Left renal pelvis (tissue), 4 donors: ENCODE results near the gene ABHD4. TPM values are rescaled to one million over a fixed set of nuclear protein-coding genes. Genes with fewer than 3 reads are reported as not detected.
"Not testable (repeated sequence)": the region's sequence is repeated elsewhere in the genome, so short reads cannot be mapped to it uniquely, and the experiment has no call there.

Source experiments
- DNase-seq, 4 donors: peaks; one replicate each; pipeline ENCODE4 v3.0.0-alpha.2; 2013; ENCODE audit warnings: low read depth in 4 of 4, low spot score in 3 of 4
- polyA plus RNA-seq, 4 donors: library from polyadenylated mRNA; unstranded; fragments of 120-200 nt; gene quantifications; one replicate each; pipeline ENCODE4 v1.2.1, GENCODE V29; 2013; ENCODE audit not compliant: insufficient read length in 4 of 4

ABHD4 gene
- polyA plus RNA-seq, 4 donors, result 30.1 to 48.4 (median 46.6) TPM

DNA sequence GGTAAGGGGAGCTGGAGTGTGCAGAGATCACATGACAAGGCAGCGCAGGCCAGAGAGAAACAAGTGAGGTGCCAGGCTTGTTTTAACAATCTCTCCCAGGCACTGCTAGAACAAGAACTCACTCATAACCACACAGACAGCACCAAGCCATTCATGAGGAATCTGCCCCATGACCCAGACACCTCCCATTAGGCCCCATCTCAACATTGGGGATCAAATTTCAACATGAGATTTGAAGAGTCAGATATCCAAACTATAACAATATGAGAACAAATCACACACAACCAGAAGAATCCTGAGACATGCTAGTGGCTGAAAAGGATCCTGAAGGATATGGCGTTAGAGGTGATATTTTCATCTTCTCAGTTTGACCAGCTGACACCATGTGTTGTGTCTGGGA, 24.2 kb downstream of the ABHD4 start:
- DNase-seq, result no peak

DNA sequence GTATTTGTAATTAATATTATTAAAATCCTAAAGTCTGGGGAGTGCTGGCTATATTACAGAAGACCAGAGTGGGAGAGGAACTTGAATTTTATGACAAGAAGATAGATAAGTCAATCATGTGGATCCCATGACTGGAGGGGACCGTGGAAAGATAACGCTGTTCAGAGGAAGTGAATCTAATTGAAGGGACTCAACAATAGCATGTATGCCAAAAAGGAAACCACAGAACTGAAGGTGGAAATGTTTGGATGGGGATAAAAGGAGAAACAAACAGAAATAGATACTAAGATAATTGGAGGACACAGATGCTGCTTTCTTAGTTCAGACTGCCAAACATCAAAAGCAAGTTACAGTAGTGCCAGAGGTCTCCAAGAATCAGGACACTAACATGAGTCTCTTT, 24.9 kb downstream of the ABHD4 start:
- no peak for DNase-seq

DNA sequence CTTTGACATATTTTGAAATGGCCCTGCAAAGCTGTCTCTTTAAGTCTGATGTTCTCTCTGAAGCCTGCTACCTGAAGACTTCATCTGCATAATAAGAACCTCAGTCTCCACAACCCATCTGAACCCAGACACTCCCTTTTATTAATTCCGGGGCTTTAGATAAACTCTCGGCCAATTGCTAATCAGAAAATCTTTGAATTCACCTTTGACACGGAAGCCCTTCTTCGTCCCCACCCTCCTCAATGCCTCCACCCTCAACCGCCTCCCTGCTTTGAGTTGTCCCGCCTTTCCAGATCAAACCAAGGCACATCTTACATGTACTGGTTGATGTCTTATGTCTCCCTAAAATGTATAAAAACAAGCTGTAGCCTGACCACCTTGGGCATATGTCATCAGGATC, 28.5 kb downstream of the ABHD4 start:
- DNase-seq, result no peak

DNA sequence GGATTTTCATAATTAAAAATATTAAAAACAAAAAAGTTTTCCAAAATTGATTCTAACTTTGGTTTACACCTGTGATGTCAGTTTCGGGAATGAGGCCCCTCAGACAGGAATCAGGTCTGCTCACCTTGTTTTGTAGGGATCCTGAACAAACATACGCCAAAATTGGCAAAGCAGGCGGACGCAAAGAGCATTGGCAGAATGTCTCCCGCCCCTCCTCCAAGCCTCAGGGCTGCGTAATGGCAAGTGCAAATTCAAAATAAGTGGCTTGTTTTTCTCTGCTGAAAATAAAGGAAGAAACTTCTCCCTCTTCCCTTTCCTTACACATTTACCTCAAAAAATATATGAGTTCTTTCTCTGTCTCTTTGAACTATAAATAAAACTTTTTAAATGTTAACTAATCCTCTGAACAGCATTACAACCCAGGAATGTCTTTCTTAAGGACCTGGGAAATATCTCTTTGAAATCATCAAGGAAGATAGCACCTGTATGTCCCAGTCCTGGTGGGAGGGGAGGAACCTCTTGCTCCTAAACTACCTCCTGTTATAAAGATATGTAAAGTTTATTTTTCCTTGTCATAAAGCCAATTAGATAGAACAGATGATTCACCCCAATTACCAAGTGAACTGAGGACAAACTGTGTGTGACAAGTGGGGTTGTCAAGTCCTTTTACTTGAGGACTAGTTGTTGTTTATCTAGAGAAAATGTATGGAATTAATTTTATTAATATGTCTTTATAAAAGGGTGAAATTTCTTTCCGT, 29.6 kb downstream of the ABHD4 start:
- DNase-seq, result no peak

DNA sequence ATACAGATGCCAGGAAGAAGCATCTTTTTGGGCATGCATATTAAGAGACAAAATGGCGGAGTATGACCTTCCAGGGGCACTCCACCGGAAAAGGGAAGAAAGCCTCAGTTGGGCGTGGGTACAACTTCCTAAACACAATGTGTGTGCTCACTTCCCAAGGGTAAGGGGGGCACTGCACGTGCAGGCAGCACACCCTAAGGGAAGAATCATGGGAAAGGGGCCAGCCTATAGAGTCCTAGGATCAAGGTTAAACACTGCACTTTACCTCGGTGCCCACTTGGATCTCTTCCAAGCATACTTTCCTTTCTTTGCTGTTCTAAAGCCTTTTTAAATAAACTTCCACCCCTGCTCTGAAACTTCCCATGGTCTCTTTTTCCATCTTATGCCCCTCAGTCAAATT, 31.3 kb downstream of the ABHD4 start:
- DNase-seq, result no peak

DNA sequence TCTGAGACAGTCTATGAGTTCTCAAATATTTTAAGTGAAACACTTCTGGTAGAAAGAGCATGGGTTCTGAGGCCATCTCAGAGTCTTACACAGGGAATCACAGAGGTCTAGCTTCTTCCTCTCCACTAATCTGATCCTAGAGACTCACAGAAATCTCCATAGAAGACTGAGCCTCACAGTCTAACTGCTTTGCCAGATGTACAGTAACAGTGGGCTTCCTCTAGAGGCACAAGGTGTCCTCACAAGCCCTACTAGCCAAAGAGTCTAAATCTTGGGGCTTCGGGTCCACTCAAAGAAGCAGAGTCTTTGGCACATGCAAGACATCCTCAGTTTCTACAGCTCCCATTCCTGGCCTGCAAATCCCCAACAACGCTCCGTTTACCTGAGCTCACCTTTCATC, 32.0 kb downstream of the ABHD4 start:
- DNase-seq, result no peak

DNA sequence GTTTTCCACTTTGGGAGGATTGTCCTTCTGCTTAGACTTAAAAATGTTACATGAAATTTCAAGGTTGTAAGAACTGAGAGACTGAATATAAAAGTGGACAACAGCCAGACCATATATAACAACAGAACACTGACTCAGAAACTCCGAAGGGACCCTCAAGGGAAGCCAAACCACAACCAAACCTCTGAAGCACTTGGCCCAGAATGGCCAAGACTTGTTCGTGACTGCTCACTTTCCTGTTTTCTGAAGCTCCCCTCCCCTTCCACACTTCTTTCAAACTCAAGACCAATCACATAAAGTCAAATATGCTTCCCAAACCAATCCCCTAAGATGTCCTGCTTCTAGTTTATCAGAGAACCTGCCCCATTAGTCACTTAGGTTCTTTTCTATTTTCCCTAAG, 32.4 kb downstream of the ABHD4 start:
- no peak for DNase-seq

DNA sequence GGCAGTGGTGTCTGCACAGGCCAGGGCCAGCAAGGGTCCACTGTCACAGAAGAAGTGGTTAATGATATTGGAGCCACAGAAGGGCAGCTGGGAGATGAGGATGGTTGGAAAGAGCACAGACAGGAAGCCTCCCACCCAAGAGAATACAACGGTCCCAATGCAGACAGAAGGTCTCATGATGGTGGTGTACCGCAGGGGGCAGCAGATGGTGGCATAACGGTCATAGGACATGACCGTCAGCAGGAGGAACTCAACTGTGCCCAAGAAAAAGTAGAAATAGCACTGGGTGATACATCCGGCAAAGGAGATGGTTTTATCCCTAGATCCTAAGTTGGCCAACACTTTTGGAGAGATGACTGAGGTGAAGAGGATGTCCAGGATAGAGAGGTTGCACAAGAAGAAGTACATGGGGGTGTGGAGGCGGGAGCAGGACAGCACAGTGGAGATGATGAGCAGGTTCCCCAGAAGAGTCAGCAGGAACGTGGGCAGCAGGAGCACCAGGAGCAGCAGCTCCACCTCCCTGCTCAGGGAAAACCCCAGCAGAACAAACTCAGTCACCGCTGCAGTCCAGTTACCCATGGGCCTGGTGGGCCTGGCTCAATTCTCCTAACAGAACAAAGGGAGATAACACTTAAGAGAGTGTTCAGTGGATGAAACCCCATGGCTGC, 36.3 kb downstream of the ABHD4 start:
- DNase-seq, result no peak

DNA sequence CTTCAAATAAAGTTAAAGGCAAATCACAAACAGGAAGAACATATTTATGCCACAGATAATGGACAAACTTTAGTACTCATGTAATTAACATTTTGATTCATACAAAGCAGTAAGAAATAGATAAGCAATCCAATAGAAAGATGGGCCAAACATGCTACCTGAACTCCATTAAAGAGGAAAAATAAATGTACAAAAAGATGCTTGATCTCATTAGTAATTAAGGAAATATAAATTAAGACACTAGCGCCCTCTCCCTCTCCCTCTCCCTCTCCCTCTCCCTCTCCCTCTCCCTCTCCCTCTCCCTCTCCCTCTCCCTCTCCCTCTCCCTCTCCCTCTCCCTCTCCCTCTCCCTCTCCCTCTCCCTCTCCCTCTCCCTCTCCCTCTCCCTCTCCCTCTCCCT, 37.9 kb downstream of the ABHD4 start:
- DNase-seq, result not testable (repeated sequence)

DNA sequence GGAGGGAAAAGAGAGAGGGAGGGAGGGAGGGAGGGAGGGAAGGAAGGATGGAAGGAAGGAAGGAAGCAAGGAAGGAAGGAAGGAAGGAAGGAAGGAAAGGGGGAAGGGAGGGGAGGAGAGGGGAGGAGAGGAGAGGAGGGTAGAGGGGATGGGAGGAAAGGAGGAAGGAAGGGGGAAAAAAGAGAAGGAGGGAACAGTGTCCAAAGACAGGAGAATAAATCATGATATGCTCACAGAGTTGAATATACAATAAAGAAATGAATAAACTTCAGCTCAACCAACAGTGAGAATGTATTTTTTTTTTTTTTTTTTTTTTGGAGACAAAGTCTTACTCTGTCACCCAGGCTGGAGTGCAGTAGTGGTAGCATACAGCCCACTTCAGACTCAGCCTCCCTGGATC, 42.1 kb downstream of the ABHD4 start:
- DNase-seq, result no peak

DNA sequence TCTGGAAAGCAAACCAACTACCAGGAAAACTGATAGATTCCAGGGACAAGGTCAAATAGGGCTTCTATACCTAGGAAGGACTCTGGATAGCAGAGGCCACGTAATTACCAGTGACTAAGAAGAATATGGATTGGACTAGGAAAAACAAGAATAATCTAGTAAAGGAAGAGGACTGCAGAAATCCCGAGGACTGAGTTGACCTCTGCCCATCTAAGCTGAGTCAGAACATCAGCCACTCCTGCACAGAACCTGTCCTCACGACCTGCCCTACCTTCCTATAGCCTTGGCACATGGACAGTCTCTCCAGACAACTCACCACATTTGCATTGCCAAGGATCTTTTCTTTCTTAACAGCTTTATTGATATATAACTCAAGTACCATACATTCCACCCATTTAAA, 43.7 kb downstream of the ABHD4 start:
- DNase-seq, result no peak

DNA sequence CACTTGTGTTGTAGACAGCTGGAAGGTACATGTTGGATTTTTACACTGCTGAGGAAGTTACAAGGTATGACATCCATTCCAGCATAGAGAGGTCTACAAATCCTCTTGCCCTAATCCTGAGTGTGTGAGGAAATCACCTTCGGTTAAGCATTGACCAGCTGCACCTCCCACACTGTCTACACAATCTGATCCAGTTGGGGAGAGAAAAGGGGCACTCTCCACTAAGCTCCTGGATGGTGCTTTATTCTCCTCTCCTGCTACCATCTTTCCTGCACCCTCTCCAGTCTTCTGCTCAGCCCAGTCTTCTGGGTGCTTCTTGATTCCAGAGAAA, 46.2 kb downstream of the ABHD4 start, which contains the start of gene OR6J1:
TSS of gene OR6J1 (minus strand) at position 48 of the 331 bp plus-strand sequence. CDS start 9,541 bp downstream, outside the sequence.
- DNase-seq, result no peak

DNA sequence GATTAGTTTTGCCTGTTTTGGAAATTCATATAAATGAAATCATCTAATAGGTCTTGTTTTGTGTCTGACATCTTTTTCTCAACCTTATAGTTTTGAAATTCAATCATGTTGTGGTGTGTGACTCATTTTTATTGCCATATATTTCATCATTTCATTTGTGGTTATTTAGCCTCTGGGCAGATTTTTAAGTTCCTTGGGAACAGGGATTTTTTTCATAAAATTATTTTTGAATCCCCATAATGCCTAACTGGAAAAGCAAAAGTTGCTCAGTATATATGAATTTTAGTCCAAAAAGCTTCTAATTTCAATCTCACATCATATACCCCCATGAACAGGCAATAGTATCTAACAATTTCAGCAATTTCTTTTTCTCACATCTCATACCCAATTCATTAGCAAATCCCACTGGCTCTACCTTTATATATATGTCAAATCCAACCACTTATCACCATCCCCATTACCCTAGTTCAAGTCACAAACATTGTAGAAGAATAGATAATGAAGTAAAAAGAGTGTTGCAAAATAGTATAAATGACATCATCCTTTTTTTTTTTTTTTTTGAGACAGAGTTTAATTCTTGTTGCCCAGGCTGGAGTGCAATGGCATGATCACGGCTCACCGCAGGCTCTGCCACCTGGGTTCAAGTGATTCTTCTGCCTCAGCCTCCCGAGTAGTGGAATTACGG, 48.6 kb downstream of the ABHD4 start:
- no peak for DNase-seq

DNA sequence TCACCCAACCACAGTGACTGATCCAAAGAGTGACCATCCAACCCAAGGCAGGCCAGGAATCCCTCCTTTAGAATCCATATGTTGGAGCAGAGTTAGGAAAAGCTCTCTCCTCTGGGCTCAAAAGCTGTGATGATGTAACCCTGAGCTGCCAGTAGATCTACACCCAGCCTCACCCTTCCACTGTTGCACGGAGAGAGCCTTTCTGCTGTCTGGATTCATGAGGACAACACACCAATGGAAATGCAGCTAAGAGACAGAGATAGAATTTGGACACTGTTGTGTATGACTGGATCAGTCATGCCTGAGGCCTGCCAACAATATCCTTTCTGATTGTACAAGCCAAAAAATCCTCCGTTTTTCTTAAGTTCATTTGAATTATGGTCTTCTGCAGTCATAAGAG, 50.4 kb downstream of the ABHD4 start:
- no peak for DNase-seq

DNA sequence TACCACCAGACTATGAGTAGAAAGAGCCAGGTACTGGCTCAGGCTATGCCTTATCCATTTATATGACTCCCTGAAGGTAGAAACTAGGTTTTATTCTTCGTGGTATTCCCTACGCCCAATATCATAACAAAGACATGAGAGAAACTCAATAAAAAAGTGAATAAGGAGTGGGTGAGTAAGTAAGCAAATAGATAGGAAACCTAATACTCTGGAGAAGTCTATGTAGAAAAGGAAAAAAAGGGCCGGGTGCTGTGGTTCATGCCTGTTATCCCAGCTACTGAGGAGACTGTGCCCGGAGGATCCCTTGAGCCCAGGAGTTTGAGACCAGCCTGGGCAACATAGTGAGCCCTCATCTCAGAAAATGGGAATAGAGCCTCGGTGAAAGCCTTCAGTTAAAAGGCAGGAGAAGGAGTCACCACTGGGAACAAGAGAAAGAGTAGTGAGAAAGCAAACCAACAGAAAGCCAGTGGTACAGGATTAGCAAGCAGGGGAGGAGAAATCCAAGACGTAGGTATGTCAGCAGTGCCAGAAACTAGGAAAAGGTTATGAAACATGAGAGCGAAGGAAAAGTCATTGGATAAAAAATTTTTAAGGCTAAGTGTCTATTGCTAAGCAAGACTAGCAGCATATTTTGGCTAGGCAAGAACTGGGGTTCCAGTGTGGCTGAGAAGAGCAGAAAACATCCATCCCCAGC, 52.1 kb downstream of the ABHD4 start:
- no peak for DNase-seq

DNA sequence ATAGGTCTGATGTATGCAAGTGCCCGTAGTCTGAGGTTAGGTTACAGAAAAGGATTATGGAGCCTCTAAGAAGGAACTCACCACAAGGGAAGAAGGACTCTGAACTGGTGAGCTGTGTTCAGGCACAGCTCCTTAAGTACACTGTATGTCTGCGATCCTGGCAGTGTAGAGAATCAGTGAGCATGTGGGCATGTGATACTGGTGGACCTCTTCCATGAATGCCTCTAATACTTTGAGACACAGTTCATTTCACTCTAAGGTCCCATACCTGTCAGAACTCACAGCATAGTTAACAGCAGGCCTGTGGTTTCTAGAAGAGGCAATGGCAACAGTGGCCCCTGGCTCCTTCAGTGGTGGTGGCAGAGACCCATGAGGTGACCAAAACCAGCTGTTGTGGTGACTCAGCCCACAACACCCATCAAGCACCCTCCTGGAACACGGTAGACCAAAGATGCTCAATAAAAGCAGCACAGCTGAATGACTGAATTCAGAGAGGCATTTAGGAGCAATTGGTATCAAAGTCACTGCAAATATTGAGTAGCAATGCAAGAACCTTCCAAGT, 52.9 kb downstream of the ABHD4 start:
- no peak for DNase-seq

DNA sequence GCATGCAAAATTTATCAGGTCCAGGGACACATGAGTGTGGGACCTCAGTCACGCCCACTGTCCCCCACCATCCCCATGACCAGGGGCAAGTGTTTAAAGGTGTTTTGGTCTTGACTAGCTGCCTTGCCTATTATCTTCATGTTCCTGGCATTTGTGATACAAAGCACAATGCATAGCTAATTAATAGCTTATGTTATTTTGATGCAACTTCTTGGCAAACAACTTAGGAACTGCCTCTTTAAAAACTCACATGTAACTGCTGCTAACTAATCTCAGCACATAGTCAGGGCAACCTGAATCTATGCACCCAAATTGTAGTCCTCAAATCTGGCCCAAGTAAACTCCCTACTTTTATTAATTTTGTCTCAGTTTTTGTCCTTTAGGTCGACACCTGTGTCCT, 53.5 kb downstream of the ABHD4 start:
- DNase-seq, result no peak

DNA sequence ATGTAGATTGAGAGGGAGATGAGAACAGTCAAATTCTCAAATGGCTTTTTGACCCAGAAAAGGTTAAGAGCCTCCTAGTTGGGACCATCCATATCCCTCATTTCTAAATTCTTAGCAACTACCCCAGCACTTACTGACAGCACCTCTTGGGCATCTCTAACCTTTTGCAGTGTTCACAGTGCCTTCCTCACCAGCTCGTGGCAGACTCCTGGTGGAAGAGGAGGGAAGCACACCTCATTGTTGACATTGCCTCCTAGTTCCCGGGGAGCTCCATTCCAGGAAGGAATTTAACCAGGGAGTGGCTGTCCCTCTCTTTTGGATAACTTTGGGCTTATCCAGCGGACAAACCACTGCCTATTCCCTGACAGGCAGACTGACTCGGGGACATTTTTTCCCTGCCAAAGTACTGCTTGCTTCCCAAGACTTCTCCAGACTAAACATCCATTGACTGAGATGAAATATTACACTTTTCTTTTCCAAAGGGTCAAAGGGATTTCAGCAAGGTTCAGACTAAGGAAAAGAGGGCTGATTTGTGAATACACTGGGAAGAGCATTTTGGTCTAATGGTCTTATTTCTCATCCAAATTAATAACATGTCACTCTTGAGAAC, 55.0 kb downstream of the ABHD4 start:
- no peak for DNase-seq

DNA sequence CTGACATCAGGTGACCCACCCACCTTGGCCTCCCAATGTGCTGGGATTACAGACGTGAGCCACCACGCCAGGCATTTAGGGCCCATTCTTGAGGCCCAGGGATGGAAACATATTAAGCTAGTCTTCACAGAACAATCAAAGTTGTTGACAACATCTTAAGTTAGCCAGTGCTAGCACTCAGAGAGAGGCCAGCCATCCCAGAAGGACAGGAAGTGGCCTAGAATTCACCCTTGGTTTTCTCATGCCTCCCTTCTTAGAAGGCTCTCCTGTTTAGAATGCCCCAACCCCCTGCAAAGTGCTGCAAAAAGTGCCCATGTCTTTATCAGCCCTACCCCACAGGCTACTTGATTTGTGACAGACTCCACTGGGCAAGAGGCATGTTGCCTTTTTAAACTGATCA, 58.1 kb downstream of the ABHD4 start:
- DNase-seq, result no peak

DNA sequence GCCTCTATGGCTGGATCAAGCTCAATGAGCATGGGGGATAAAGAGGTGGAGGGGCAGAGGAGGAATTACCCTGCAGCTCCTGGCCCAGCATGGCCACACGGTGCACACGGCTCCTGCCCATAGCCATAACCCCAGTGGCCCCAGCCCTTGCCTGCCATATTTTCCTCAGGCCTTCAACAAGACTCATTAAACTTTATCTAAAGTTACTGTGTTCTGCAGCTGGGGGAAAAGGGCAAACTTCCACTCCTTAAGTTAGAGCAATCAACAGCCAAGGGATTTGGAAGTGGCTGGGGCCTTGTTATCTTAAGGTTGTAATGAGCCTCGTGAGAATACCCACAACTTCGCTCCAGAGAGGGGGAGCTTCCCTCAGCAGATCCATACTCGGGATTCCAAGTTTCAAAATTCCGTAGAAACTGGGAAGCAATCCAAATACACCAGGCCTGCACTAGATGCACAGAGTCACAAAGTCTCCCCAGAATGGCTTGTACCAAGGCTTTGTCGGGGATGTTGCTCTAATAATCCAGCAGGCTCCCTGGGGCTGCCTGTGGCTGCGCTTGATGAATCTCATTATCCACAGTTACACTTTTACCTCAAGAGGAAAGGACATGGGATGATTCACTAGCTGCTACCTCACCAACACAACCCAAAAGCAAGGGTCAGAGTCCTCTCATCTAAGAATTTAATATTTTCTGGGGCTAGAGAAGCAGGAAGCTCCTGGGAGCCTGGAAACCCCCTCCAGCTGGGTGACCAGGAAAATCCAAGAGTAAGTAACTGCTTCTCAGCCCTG, 59.0 kb downstream of the ABHD4 start:
- DNase-seq, result no peak
